HL-60 (cell line): ENCODE data around the gene SGCA.

Experiments used
- DNase-seq, 2 experiments: peaks; one replicate each; pipeline ENCODE4 v3.0.0-alpha.2; 2010 to 2020; ENCODE audit warnings: low read depth in 1 of 2, low spot score in 1 of 2
- H3K27ac ChIP-seq: fragments of 250-450 bp; sonication (Bioruptor Pico); replicated peaks from 2 replicates; pipeline ENCODE4 v1.5.1; 2020; ENCODE audit warnings: mild to moderate bottlenecking, moderate library complexity
- H3K27me3 ChIP-seq: fragments of 250-450 bp; sonication (Bioruptor Pico); 2 replicates; pipeline ENCODE4 v1.5.1; 2021; ENCODE audit warnings: mild to moderate bottlenecking, moderate library complexity; ENCODE audit not compliant: insufficient read depth, poor library complexity, severe bottlenecking
- H3K4me3 ChIP-seq: replicated peaks from 2 replicates; pipeline ENCODE4 v1.5.1; 2011; ENCODE audit warnings: mild to moderate bottlenecking, control low read depth, low read length; ENCODE audit not compliant: insufficient read depth
- GABPA ChIP-seq: IDR thresholded peaks from 2 replicates; pipeline ENCODE4 v1.6.1; 2012; ENCODE audit warnings: low read depth
- POLR2AphosphoS5 ChIP-seq: IDR thresholded peaks from 2 replicates; pipeline ENCODE4 v1.6.1; 2012; ENCODE audit warnings: low read depth
- SPI1 ChIP-seq: IDR thresholded peaks from 2 replicates; pipeline ENCODE4 v1.6.1; 2012; ENCODE audit warnings: low read depth, mild to moderate bottlenecking, borderline replicate concordance
- TF ChIP-seq, protein P1 (sequence below): IDR thresholded peaks from 2 replicates; pipeline ENCODE4 v1.6.1; 2012; ENCODE audit warnings: low read depth; ENCODE audit not compliant: insufficient replicate concordance
- TF ChIP-seq, protein P2 (sequence below): IDR thresholded peaks from one replicate; pipeline ENCODE4 v1.5.1; 2011; ENCODE audit warnings: low read length, control low read depth, inconsistent platforms; ENCODE audit not compliant: insufficient read depth

Gene SGCA

DNA sequence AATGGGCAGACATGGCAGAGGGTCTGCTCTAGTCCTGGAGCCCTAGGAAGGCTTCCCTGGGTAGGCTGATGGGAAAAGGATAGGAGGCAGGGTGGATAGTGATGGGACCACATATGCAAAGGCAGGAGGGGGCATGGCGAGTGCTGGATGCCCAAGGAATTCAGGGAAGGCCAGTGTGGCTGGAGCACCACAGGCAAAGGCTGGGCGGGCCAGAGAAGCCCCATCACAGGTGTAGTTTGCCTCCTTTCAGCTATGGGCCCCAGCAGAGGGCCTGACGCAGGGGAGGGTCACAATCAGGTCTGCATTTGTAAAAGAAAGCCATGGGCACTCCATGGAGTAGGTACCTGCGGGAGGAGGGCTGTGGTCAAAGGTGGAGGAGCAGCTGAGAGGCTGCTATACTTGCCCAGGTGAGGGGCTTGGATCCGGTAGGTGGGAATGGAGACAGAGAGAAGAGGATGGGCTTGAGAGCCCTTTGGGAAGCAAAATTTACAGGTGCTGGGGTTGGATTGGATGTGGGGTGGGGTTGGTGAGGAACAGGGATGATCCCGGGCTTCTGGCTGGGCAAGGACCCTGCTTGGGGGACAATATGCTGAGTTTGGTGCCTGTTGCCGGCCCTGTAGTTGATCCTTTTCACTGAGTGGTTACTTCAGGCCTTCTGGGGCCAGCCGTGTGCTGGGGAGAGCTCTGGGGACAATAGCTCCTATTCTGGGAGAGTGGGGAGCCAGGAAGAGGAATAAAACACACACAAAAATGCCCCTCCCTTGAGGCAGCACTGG is 42.2 kb downstream of the SGCA start:
- no peak for DNase-seq
- TF ChIP-seq, protein P1, sequence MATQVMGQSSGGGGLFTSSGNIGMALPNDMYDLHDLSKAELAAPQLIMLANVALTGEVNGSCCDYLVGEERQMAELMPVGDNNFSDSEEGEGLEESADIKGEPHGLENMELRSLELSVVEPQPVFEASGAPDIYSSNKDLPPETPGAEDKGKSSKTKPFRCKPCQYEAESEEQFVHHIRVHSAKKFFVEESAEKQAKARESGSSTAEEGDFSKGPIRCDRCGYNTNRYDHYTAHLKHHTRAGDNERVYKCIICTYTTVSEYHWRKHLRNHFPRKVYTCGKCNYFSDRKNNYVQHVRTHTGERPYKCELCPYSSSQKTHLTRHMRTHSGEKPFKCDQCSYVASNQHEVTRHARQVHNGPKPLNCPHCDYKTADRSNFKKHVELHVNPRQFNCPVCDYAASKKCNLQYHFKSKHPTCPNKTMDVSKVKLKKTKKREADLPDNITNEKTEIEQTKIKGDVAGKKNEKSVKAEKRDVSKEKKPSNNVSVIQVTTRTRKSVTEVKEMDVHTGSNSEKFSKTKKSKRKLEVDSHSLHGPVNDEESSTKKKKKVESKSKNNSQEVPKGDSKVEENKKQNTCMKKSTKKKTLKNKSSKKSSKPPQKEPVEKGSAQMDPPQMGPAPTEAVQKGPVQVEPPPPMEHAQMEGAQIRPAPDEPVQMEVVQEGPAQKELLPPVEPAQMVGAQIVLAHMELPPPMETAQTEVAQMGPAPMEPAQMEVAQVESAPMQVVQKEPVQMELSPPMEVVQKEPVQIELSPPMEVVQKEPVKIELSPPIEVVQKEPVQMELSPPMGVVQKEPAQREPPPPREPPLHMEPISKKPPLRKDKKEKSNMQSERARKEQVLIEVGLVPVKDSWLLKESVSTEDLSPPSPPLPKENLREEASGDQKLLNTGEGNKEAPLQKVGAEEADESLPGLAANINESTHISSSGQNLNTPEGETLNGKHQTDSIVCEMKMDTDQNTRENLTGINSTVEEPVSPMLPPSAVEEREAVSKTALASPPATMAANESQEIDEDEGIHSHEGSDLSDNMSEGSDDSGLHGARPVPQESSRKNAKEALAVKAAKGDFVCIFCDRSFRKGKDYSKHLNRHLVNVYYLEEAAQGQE = no peak
- TF ChIP-seq SPI1 (no peak), POLR2AphosphoS5 (no peak), GABPA (no peak)
- TF ChIP-seq, protein P2, sequence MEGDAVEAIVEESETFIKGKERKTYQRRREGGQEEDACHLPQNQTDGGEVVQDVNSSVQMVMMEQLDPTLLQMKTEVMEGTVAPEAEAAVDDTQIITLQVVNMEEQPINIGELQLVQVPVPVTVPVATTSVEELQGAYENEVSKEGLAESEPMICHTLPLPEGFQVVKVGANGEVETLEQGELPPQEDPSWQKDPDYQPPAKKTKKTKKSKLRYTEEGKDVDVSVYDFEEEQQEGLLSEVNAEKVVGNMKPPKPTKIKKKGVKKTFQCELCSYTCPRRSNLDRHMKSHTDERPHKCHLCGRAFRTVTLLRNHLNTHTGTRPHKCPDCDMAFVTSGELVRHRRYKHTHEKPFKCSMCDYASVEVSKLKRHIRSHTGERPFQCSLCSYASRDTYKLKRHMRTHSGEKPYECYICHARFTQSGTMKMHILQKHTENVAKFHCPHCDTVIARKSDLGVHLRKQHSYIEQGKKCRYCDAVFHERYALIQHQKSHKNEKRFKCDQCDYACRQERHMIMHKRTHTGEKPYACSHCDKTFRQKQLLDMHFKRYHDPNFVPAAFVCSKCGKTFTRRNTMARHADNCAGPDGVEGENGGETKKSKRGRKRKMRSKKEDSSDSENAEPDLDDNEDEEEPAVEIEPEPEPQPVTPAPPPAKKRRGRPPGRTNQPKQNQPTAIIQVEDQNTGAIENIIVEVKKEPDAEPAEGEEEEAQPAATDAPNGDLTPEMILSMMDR = no peak
- H3K4me3 ChIP-seq = no peak overlapping the region
- H3K27me3 ChIP-seq = peaks cover 26% of the 10 kb centered on the region
- no peak overlapping the region for H3K27ac ChIP-seq

- no peak for DNase-seq
- H3K27me3 ChIP-seq = peaks cover 21% of the 10 kb centered on the region
- TF ChIP-seq POLR2AphosphoS5 (no peak), SPI1 (no peak), GABPA (no peak)
- TF ChIP-seq, protein P1 = no peak
- TF ChIP-seq, protein P2 = no peak
- no peak overlapping the region for H3K27ac ChIP-seq
- no peak overlapping the region for H3K4me3 ChIP-seq
These were observed 42.8 kb downstream of the SGCA start for GRCh38 chr17:50208611-50209061.

DNA sequence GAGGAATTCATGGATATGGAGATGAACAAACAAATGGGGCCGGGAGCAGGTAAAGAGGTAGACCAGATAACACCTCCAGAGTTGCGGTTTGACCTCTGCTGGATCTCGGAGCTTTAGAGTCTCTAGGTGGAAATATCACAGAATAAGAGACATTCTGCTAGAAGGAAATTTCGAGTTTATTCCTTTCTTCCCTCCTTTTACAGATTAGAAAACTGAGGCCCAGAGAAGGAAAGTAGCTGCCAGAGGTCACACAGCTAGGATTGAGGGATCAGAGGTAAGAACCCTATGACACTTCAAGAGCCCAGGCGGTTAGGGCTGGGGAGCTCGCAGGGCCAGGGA is 43.3 kb downstream of the SGCA start:
- Histone ChIP-seq H3K27me3 (peaks cover 19% of the 10 kb centered on the region), H3K4me3 (no peak overlapping the region), H3K27ac (no peak overlapping the region)
- no peak for DNase-seq
- TF ChIP-seq GABPA = no peak
- TF ChIP-seq, protein P1 = no peak
- TF ChIP-seq, protein P2 = no peak
- TF ChIP-seq POLR2AphosphoS5 = no peak
- TF ChIP-seq SPI1 = no peak
